Measurements from ENCODE around the gene CAPN8.
A peak's percentile ranks its signal among the peaks of the same experiment; 100 is the strongest.

CAPN8 gene

GRCh38 chr1:223534677-223535076, 130.8 kb downstream of the CAPN8 start:
- no peaks in the 10 kb centered on the region for H3K36me3 ChIP-seq (ENCODE audit: insufficient read depth)
- no peaks in the 10 kb centered on the region for H3K27me3 ChIP-seq (ENCODE audit: insufficient read depth, low read depth)
- H3K4me1 ChIP-seq (ENCODE audit: low read depth, poor library complexity, severe bottlenecking), result no peaks in the 10 kb centered on the region
- no peak overlapping the region for H3K4me2 ChIP-seq
- no peak overlapping the region for H2AFZ ChIP-seq (ENCODE audit: low read depth)
- H3K79me2 ChIP-seq (ENCODE audit: insufficient read depth, low read depth), result no peaks in the 10 kb centered on the region
- no peak for TF ChIP-seq CTCF (conservative IDR thresholded peaks at IDR 0.05; ENCODE audit: low read depth, low read length)
- H4K20me1 ChIP-seq (ENCODE audit: insufficient read depth), result no peaks in the 10 kb centered on the region
- H3K27ac ChIP-seq, result no peak overlapping the region
- H3K4me3 ChIP-seq (IDR thresholded peaks at IDR 0.05; ENCODE audit: insufficient read depth, low read depth, low read length), result no peak overlapping the region
- H3K9ac ChIP-seq, result no peak overlapping the region

- no peaks in the 10 kb centered on the region for H4K20me1 ChIP-seq (ENCODE audit: insufficient read depth)
- no peak overlapping the region for H2AFZ ChIP-seq (ENCODE audit: low read depth)
- no peaks in the 10 kb centered on the region for H3K36me3 ChIP-seq (ENCODE audit: insufficient read depth)
- no peak overlapping the region for H3K27ac ChIP-seq
- no peaks in the 10 kb centered on the region for H3K4me1 ChIP-seq (ENCODE audit: low read depth, poor library complexity, severe bottlenecking)
- H3K79me2 ChIP-seq (ENCODE audit: insufficient read depth, low read depth), result no peaks in the 10 kb centered on the region
- no peak overlapping the region for H3K9ac ChIP-seq
- H3K27me3 ChIP-seq (ENCODE audit: insufficient read depth, low read depth), result no peaks in the 10 kb centered on the region
- H3K4me3 ChIP-seq (IDR thresholded peaks at IDR 0.05; ENCODE audit: insufficient read depth, low read depth, low read length), result no peak overlapping the region
- TF ChIP-seq CTCF (conservative IDR thresholded peaks at IDR 0.05; ENCODE audit: low read depth, low read length), result no peak
- H3K4me2 ChIP-seq, result no peak overlapping the region
Measured at GRCh38 chr1:223533708-223534107, 131.8 kb downstream of the CAPN8 start.

GRCh38 chr1:223531742-223532341, 133.7 kb downstream of the CAPN8 start:
- Histone ChIP-seq H3K79me2 (ENCODE audit: insufficient read depth, low read depth) (no peaks in the 10 kb centered on the region), H3K27me3 (ENCODE audit: insufficient read depth, low read depth) (no peaks in the 10 kb centered on the region), H3K36me3 (ENCODE audit: insufficient read depth) (no peaks in the 10 kb centered on the region), H3K4me3 (IDR thresholded peaks at IDR 0.05; ENCODE audit: insufficient read depth, low read depth, low read length) (no peak overlapping the region), H2AFZ (ENCODE audit: low read depth) (no peak overlapping the region), H3K9ac (no peak overlapping the region), H4K20me1 (ENCODE audit: insufficient read depth) (no peaks in the 10 kb centered on the region), H3K4me2 (no peak overlapping the region), H3K27ac (no peak overlapping the region), H3K4me1 (ENCODE audit: low read depth, poor library complexity, severe bottlenecking) (no peaks in the 10 kb centered on the region)
- peak; percentile 67 for TF ChIP-seq CTCF (conservative IDR thresholded peaks at IDR 0.05; ENCODE audit: low read depth, low read length)

GRCh38 chr1:223525957-223526356, 139.5 kb downstream of the CAPN8 start:
- Histone ChIP-seq H3K9ac (no peak overlapping the region), H3K79me2 (ENCODE audit: insufficient read depth, low read depth) (no peaks in the 10 kb centered on the region), H2AFZ (ENCODE audit: low read depth) (no peak overlapping the region), H4K20me1 (ENCODE audit: insufficient read depth) (no peaks in the 10 kb centered on the region), H3K27me3 (ENCODE audit: insufficient read depth, low read depth) (no peaks in the 10 kb centered on the region), H3K27ac (no peak overlapping the region), H3K4me2 (no peak overlapping the region), H3K4me1 (ENCODE audit: low read depth, poor library complexity, severe bottlenecking) (no peaks in the 10 kb centered on the region), H3K36me3 (ENCODE audit: insufficient read depth) (no peaks in the 10 kb centered on the region), H3K4me3 (IDR thresholded peaks at IDR 0.05; ENCODE audit: insufficient read depth, low read depth, low read length) (no peak overlapping the region)
- TF ChIP-seq CTCF (conservative IDR thresholded peaks at IDR 0.05; ENCODE audit: low read depth, low read length), result no peak
